ENCODE data around the gene FAM161B. TPM values are rescaled to one million over a fixed set of nuclear protein-coding genes. Genes with fewer than 3 reads are reported as not detected.

The FAM161B gene
- total RNA-seq, 1 experiment from 2014 or later: 1.6 TPM

DNA sequence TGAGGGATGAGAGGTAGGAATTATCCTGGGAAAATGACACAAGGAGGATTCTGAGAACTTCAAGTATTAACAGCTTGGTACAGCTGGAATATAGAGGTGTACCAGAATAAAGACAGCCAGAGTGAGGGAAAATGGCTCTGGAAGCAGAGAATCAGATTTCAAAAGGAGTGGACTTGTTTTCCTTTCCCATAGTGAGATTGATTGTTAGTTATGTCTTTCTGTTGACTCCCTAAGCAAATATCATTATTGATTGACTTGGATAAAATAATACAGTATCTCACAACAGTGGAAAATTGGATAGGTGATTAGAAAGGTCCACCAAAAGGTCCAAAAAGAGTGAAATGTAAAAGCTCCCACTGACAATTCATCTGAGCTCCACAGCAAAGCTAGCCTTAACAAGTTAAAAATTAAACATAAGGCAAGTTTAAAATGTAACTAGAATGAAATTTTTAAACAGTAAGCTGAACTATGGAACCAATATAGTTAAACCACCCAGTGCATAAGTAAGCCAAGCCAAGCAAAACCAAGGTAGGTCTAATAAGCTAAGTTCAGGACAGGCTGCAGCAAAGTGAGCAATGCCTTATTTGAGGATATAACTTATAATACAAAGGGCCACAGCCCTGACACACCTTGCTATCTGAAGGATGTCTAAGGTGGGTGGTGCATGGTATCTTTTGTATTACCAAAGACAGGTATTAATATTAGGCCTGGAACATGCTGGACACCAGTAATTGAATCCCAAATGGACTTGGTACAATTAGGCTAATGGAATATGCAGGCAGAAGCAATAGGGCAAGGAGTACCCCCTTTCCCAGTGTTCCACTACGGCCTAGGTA is 47.4 kb upstream of the FAM161B start (continued):
- TF ChIP-seq, protein P1, sequence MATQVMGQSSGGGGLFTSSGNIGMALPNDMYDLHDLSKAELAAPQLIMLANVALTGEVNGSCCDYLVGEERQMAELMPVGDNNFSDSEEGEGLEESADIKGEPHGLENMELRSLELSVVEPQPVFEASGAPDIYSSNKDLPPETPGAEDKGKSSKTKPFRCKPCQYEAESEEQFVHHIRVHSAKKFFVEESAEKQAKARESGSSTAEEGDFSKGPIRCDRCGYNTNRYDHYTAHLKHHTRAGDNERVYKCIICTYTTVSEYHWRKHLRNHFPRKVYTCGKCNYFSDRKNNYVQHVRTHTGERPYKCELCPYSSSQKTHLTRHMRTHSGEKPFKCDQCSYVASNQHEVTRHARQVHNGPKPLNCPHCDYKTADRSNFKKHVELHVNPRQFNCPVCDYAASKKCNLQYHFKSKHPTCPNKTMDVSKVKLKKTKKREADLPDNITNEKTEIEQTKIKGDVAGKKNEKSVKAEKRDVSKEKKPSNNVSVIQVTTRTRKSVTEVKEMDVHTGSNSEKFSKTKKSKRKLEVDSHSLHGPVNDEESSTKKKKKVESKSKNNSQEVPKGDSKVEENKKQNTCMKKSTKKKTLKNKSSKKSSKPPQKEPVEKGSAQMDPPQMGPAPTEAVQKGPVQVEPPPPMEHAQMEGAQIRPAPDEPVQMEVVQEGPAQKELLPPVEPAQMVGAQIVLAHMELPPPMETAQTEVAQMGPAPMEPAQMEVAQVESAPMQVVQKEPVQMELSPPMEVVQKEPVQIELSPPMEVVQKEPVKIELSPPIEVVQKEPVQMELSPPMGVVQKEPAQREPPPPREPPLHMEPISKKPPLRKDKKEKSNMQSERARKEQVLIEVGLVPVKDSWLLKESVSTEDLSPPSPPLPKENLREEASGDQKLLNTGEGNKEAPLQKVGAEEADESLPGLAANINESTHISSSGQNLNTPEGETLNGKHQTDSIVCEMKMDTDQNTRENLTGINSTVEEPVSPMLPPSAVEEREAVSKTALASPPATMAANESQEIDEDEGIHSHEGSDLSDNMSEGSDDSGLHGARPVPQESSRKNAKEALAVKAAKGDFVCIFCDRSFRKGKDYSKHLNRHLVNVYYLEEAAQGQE (IDR thresholded peaks at IDR 0.05; ENCODE audit: low read depth): no peak
- TF ChIP-seq ZNF274 (IDR thresholded peaks at IDR 0.05; ENCODE audit: low read depth, low read length): no peak
- no peak for TF ChIP-seq ZFX (IDR thresholded peaks at IDR 0.05)
- no peak for TF ChIP-seq POLR2A (IDR thresholded peaks at IDR 0.05; ENCODE audit: borderline replicate concordance, extremely low read depth, insufficient read depth, insufficient read length)
- TF ChIP-seq EZH2phosphoT487 (IDR thresholded peaks at IDR 0.05; ENCODE audit: borderline replicate concordance): no peak
- no peak for TF ChIP-seq TCF7L2 (IDR thresholded peaks at IDR 0.05; ENCODE audit: borderline replicate concordance, extremely low read depth, insufficient read depth, insufficient read length)
- no peak for TF ChIP-seq SRF (IDR thresholded peaks at IDR 0.05; ENCODE audit: low read depth)
- TF ChIP-seq, protein P2, sequence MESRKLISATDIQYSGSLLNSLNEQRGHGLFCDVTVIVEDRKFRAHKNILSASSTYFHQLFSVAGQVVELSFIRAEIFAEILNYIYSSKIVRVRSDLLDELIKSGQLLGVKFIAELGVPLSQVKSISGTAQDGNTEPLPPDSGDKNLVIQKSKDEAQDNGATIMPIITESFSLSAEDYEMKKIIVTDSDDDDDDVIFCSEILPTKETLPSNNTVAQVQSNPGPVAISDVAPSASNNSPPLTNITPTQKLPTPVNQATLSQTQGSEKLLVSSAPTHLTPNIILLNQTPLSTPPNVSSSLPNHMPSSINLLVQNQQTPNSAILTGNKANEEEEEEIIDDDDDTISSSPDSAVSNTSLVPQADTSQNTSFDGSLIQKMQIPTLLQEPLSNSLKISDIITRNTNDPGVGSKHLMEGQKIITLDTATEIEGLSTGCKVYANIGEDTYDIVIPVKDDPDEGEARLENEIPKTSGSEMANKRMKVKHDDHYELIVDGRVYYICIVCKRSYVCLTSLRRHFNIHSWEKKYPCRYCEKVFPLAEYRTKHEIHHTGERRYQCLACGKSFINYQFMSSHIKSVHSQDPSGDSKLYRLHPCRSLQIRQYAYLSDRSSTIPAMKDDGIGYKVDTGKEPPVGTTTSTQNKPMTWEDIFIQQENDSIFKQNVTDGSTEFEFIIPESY (IDR thresholded peaks at IDR 0.05; ENCODE audit: extremely low read depth, insufficient replicate concordance, low read length): no peak
- TF ChIP-seq SP1 (IDR thresholded peaks at IDR 0.05; ENCODE audit: low read depth): no peak
- TF ChIP-seq CEBPB (IDR thresholded peaks at IDR 0.05; ENCODE audit: low read depth): no peak

Data from HCT116 (cell line).